A549 (cell line): ENCODE results near the gene MRPS24.

ENCODE experiments used
- BCL3 ChIP-seq: fragments of >200 bp; sonication (Bioruptor Twin); formaldehyde crosslinking; IDR thresholded peaks from 3 replicates; pipeline ENCODE4 v1.6.1; 2016
- CHD2 ChIP-seq: fragments of 150-350 bp; IDR thresholded peaks from 2 replicates; pipeline ENCODE4 v1.6.1; 2014; ENCODE audit warnings: low read length; ENCODE audit not compliant: partially characterized antibody
- EP300 ChIP-seq, 2 experiments: fragments of >200 bp; sonication (Bioruptor Twin); formaldehyde crosslinking; IDR thresholded peaks; 2 replicates in 1 of 2; 3 replicates in 1 of 2; pipeline ENCODE4 v1.6.1; 2016 to 2017
- HMGXB4 ChIP-seq: fragments of 250-450 bp; sonication (Bioruptor Pico); IDR thresholded peaks from 2 replicates; pipeline ENCODE4 v1.5.0; 2021; ENCODE audit warnings: mild to moderate bottlenecking, moderate library complexity, borderline replicate concordance
- JUN ChIP-seq, 2 experiments: fragments of >200 bp; sonication (Bioruptor Twin); formaldehyde crosslinking; IDR thresholded peaks; 2 replicates in 1 of 2; 3 replicates in 1 of 2; pipeline ENCODE4 v1.6.1; 2016 to 2017
- MAFK ChIP-seq: fragments of 450-650 bp; IDR thresholded peaks from 2 replicates; pipeline ENCODE4 v1.6.1; 2014; ENCODE audit not compliant: partially characterized antibody
- POLR2A ChIP-seq: IDR thresholded peaks from 2 replicates; pipeline ENCODE4 v1.6.1; 2012; ENCODE audit warnings: mild to moderate bottlenecking, low read length
- SREBF2 ChIP-seq: fragments of 450-650 bp; IDR thresholded peaks from 2 replicates; pipeline ENCODE4 v1.6.1; 2014; ENCODE audit warnings: mild to moderate bottlenecking, moderate library complexity
- TF ChIP-seq, protein P1 (sequence below): fragments of >200 bp; sonication (Bioruptor Twin); formaldehyde crosslinking; IDR thresholded peaks from 3 replicates; pipeline ENCODE4 v1.5.1; 2016

- TF ChIP-seq, protein P1, sequence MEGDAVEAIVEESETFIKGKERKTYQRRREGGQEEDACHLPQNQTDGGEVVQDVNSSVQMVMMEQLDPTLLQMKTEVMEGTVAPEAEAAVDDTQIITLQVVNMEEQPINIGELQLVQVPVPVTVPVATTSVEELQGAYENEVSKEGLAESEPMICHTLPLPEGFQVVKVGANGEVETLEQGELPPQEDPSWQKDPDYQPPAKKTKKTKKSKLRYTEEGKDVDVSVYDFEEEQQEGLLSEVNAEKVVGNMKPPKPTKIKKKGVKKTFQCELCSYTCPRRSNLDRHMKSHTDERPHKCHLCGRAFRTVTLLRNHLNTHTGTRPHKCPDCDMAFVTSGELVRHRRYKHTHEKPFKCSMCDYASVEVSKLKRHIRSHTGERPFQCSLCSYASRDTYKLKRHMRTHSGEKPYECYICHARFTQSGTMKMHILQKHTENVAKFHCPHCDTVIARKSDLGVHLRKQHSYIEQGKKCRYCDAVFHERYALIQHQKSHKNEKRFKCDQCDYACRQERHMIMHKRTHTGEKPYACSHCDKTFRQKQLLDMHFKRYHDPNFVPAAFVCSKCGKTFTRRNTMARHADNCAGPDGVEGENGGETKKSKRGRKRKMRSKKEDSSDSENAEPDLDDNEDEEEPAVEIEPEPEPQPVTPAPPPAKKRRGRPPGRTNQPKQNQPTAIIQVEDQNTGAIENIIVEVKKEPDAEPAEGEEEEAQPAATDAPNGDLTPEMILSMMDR: no peak
- no peak for TF ChIP-seq BCL3
- no peak for TF ChIP-seq JUN (IDR thresholded peaks at IDR 0.05)
- no peak for TF ChIP-seq MAFK
- no peak for TF ChIP-seq HMGXB4
- no peak for TF ChIP-seq CHD2
- TF ChIP-seq EP300 (IDR thresholded peaks at IDR 0.05): no peak
- no peak for TF ChIP-seq POLR2A
- no peak for TF ChIP-seq SREBF2
Observed at GRCh38 chr7:43851805-43852204, 17.5 kb downstream of the MRPS24 start.
